ENCODE data around the gene MCFD2.
"Not testable (repeated sequence)": the region's sequence is repeated elsewhere in the genome, so short reads cannot be mapped to it uniquely, and the experiment has no call there.

- TF ChIP-seq CTCF (IDR thresholded peaks at IDR 0.05; ENCODE audit: low read depth, low read length); MAX (IDR thresholded peaks at IDR 0.05; ENCODE audit: low read depth, low read length); POLR2A (IDR thresholded peaks at IDR 0.05; ENCODE audit: extremely low read depth, insufficient read length); MYC (IDR thresholded peaks at IDR 0.05; ENCODE audit: low read depth, low read length): not testable (repeated sequence)
Observed at GRCh38 chr2:46902980-46903379, 12.6 kb downstream of the MCFD2 start.

Data from NB4 (cell line).